HCT116 (cell line): ENCODE measurements around the gene THUMPD3. TPM values are rescaled to one million over a fixed set of nuclear protein-coding genes. Genes with fewer than 3 reads are reported as not detected.

Source experiments
- ATAC-seq: fragments of 200-7000 bp; cut with Tn5 transposase; 2 replicates; pipeline ENCODE4 v1.9.1; 2020; ENCODE audit warnings: mild to moderate bottlenecking, moderate library complexity
- BruUV-seq: library from RNA; stranded (reverse); fragments of 400-500 nt; replicated peaks from 2 replicates; lab custom pipeline; 2021; lab: Mats Ljungman, UMichigan
- CTCF ChIA-PET: fragments of 300-600 bp; sonication (Branson Sonifier 250); formaldehyde crosslinking; loops from one replicate; lab custom pipeline; 2021; ENCODE audit warnings: antibody characterized with exemption; lab: Charles Lee
- POLR2A ChIA-PET: fragments of 300-600, 350-600 bp; sonication (Branson Sonifier 250); formaldehyde crosslinking; loops from one replicate; lab custom pipeline; 2021; ENCODE audit warnings: antibody characterized with exemption; lab: Charles Lee
- RAD21 ChIA-PET, 2 experiments: fragments of 300-600 bp; sonication (Branson Sonifier 250); formaldehyde crosslinking; loops; one replicate each; lab custom pipeline; 2023; ENCODE audit warnings: low total read pairs in 2 of 2; ENCODE audit not compliant: uncharacterized antibody in 2 of 2, unreplicated experiment in 2 of 2, low non-redundant PET in 1 of 2; lab: Charles Lee
- DNase-seq: peaks from one replicate; pipeline ENCODE4 v3.0.0-alpha.2; 2010; ENCODE audit warnings: low read depth, low spot score
- H2AFZ ChIP-seq: fragments of 200-600 bp; shearing (Covaris generic), sonication (generic); 2 replicates; pipeline ENCODE4 v1.6.1; 2017; ENCODE audit warnings: low read depth, mixed run types, mixed read lengths, antibody characterized with exemption, low read length; ENCODE audit not compliant: poor library complexity, severe bottlenecking
- H3K27ac ChIP-seq: 2 replicates; pipeline ENCODE4 v1.5.1; 2012; ENCODE audit warnings: low read depth, low read length
- H3K27me3 ChIP-seq: fragments of 200-600 bp; sonication (generic); 2 replicates; pipeline ENCODE4 v1.6.1; 2016; ENCODE audit warnings: mixed run types, low read length, mixed read lengths; ENCODE audit not compliant: insufficient read depth
- H3K36me3 ChIP-seq, 2 experiments: fragments of 200-500 bp in 1 of 2; fragments of 200-600 bp in 1 of 2; sonication (Bioruptor generic) in 1 of 2; sonication (generic) in 1 of 2; 2 replicates each; pipeline versions ENCODE4 v1.5.1 to v1.6.1; 2014 to 2016; ENCODE audit warnings: low read length in 2 of 2, inconsistent platforms in 1 of 2, mixed read lengths in 1 of 2, mixed run types in 1 of 2; ENCODE audit not compliant: insufficient read depth in 2 of 2, control insufficient read depth in 1 of 2
- H3K4me1 ChIP-seq, 2 experiments: fragments of 200-600 bp in 1 of 2; sonication (generic) in 1 of 2; 2 replicates each; pipeline versions ENCODE4 v1.5.1 to v1.6.1; 2012 to 2017; ENCODE audit warnings: low read length in 2 of 2, inconsistent platforms in 1 of 2, mild to moderate bottlenecking in 1 of 2, mixed read lengths in 1 of 2, mixed run types in 1 of 2, moderate library complexity in 1 of 2; ENCODE audit not compliant: insufficient read depth in 2 of 2, control insufficient read depth in 1 of 2
- H3K4me2 ChIP-seq: fragments of 200-600 bp; sonication (generic); 2 replicates; pipeline ENCODE4 v1.6.1; 2017; ENCODE audit warnings: mixed run types, low read length, mixed read lengths
- H3K4me3 ChIP-seq, 2 experiments: fragments of 200-600 bp in 1 of 2; sonication (generic) in 1 of 2; replicated peaks in 1 of 2; 2 replicates each; pipeline ENCODE4 v1.5.1; 2011 to 2016; ENCODE audit warnings: low read length in 2 of 2, control low read depth in 1 of 2, low read depth in 1 of 2, mild to moderate bottlenecking in 1 of 2, mixed read lengths in 1 of 2, mixed run types in 1 of 2
- H3K79me2 ChIP-seq: fragments of 200-600 bp; sonication (generic); 2 replicates; pipeline ENCODE4 v1.6.1; 2017; ENCODE audit warnings: mild to moderate bottlenecking, mixed run types, low read length, moderate library complexity, mixed read lengths; ENCODE audit not compliant: insufficient read depth
- H3K9ac ChIP-seq: fragments of 200-600 bp; sonication (generic); 2 replicates; pipeline ENCODE4 v1.6.1; 2016; ENCODE audit warnings: low read length, mixed read lengths
- H3K9me2 ChIP-seq: fragments of 200-600 bp; sonication (generic), shearing (Covaris generic); 2 replicates; pipeline ENCODE4 v1.6.1; 2017; ENCODE audit warnings: mixed run types, mild to moderate bottlenecking, moderate library complexity; ENCODE audit not compliant: insufficient read depth
- H3K9me3 ChIP-seq, 2 experiments: fragments of 200-500 bp in 1 of 2; fragments of 200-600 bp in 1 of 2; sonication (Bioruptor generic) in 1 of 2; sonication (generic) in 1 of 2; 2 replicates each; pipeline ENCODE4 v1.6.1; 2014 to 2017; ENCODE audit warnings: low read length in 2 of 2, mixed read lengths in 2 of 2, inconsistent platforms in 1 of 2, low read depth in 1 of 2, mild to moderate bottlenecking in 1 of 2, mixed run types in 1 of 2, moderate library complexity in 1 of 2; ENCODE audit not compliant: control insufficient read depth in 1 of 2, insufficient read depth in 1 of 2
- H4K20me1 ChIP-seq: fragments of 200-600 bp; sonication (generic), shearing (Covaris generic); 2 replicates; pipeline ENCODE4 v1.6.1; 2017; ENCODE audit warnings: mixed run types, mild to moderate bottlenecking, moderate library complexity; ENCODE audit not compliant: insufficient read depth
- EGR1 ChIP-seq: IDR thresholded peaks from 2 replicates; pipeline ENCODE4 v1.6.1; 2012; ENCODE audit warnings: low read depth
- FOSL1 ChIP-seq: IDR thresholded peaks from 2 replicates; pipeline ENCODE4 v1.6.1; 2012; ENCODE audit warnings: low read depth
- MAX ChIP-seq: IDR thresholded peaks from 2 replicates; pipeline ENCODE4 v1.6.1; 2012
- TCF7L2 ChIP-seq: IDR thresholded peaks from 2 replicates; pipeline ENCODE4 v1.7.0; 2011; ENCODE audit warnings: borderline replicate concordance, inconsistent platforms; ENCODE audit not compliant: insufficient read depth, insufficient read length; ENCODE audit errors: extremely low read depth
- YY1 ChIP-seq: IDR thresholded peaks from 2 replicates; pipeline ENCODE4 v1.6.1; 2011; ENCODE audit warnings: low read length, low read depth, moderate library complexity, mild to moderate bottlenecking; ENCODE audit not compliant: insufficient replicate concordance; ENCODE audit errors: extremely low read depth
- ZFX ChIP-seq: fragments of 450-650 bp; IDR thresholded peaks from 2 replicates; pipeline ENCODE4 v1.6.1; 2017
- intact Hi-C: fragments of 100-400 bp; cut with micrococcal nuclease; formaldehyde crosslinking; loops from 2 replicates; pipeline ENCODE4 v1.10.0; 2022
- total RNA-seq: library from RNA; stranded (reverse); gene quantifications from one replicate; pipeline ENCODE4 v1.2.1, GENCODE V29; 2021; ENCODE audit not compliant: unreplicated experiment
- TF ChIP-seq, protein P1 (sequence below): IDR thresholded peaks from 2 replicates; pipeline ENCODE4 v1.6.1; 2012
- TF ChIP-seq, protein P2 (sequence below), 3 experiments: fragments of 200-600 bp in 1 of 3; sonication (generic) in 1 of 3; IDR thresholded peaks in 2 of 3; conservative IDR thresholded peaks in 1 of 3; 2 replicates each; pipeline ENCODE4 v1.5.1; 2012 to 2017; ENCODE audit warnings: low read depth in 2 of 3, low read length in 2 of 3, antibody characterized with exemption in 1 of 3, borderline replicate concordance in 1 of 3, control low read depth in 1 of 3, mild to moderate bottlenecking in 1 of 3, mixed read lengths in 1 of 3, mixed run types in 1 of 3, moderate library complexity in 1 of 3; ENCODE audit not compliant: insufficient read depth in 1 of 3

The THUMPD3 gene
- total RNA-seq, 1 experiment from 2014 or later: 79.5 TPM

- TF ChIP-seq, protein P1, sequence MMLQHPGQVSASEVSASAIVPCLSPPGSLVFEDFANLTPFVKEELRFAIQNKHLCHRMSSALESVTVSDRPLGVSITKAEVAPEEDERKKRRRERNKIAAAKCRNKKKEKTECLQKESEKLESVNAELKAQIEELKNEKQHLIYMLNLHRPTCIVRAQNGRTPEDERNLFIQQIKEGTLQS: no peak
- TF ChIP-seq, protein P2, sequence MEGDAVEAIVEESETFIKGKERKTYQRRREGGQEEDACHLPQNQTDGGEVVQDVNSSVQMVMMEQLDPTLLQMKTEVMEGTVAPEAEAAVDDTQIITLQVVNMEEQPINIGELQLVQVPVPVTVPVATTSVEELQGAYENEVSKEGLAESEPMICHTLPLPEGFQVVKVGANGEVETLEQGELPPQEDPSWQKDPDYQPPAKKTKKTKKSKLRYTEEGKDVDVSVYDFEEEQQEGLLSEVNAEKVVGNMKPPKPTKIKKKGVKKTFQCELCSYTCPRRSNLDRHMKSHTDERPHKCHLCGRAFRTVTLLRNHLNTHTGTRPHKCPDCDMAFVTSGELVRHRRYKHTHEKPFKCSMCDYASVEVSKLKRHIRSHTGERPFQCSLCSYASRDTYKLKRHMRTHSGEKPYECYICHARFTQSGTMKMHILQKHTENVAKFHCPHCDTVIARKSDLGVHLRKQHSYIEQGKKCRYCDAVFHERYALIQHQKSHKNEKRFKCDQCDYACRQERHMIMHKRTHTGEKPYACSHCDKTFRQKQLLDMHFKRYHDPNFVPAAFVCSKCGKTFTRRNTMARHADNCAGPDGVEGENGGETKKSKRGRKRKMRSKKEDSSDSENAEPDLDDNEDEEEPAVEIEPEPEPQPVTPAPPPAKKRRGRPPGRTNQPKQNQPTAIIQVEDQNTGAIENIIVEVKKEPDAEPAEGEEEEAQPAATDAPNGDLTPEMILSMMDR (IDR thresholded peaks at IDR 0.05 in 2 of 3, conservative IDR thresholded peaks at IDR 0.05 in 1 of 3; ENCODE audit: borderline replicate concordance in 1 of 3, insufficient read depth in 1 of 3, low read depth in 2 of 3, low read length in 2 of 3): no peak
- no peak for TF ChIP-seq FOSL1
- no peak for TF ChIP-seq ZFX
- TF ChIP-seq TCF7L2: no peak
- TF ChIP-seq, all 23 proteins: peak for 0
Measured at GRCh38 chr3:9373465-9373864, 10.6 kb downstream of the THUMPD3 start (continued).

DNA sequence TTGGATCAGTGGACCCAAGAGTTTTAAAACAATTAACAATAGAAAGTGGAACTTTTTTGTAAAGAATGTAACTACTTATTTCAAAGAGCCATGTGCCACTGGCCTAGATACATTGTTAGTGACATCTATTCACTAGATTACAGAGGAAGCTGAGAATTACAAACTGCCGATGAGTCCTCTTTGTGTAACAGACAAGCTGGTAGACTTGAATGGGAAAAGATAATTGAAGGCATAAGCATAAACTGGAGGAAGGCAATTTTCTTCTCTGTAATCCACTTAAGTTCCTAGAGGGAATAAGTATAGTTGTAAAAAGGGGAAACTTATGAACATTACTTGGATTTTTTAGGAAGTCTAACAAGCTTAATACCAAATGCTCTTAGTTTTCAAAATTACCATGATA lies 15.1 kb downstream of the THUMPD3 start:
- ChIA-PET POLR2A (interaction anchor here (1.2 kb wide), 2 partner anchors 15 to 19 kb away, joined by 3 to 4 read pairs; partner anchors contain the start of gene THUMPD3), CTCF (no interaction called here), RAD21 (no interaction called here)
- no peaks in the 10 kb centered on the region for H3K27me3 ChIP-seq
- DNase-seq (no peak), ATAC-seq (no peak)
- no peak overlapping the region for H3K4me2 ChIP-seq
- no peak for TF ChIP-seq YY1
- TF ChIP-seq EGR1: no peak
- TF ChIP-seq MAX: no peak
- no peak overlapping the region for H3K27ac ChIP-seq
- H4K20me1 ChIP-seq: peaks cover 3% of the 10 kb centered on the region; the same call in 1 of the 2 replicates
- H3K4me3 ChIP-seq: no peak overlapping the region
- no peak overlapping the region for H2AFZ ChIP-seq
- intact Hi-C loops: no loop called here
- no peaks in the 10 kb centered on the region for H3K9me2 ChIP-seq
- BruUV-seq: no TSS peak
- no peaks in the 10 kb centered on the region for H3K4me1 ChIP-seq
- no peaks in the 10 kb centered on the region for H3K9me3 ChIP-seq
- H3K36me3 ChIP-seq: peaks cover 62 to 63% of the 10 kb centered on the region in 2 experiments
- H3K79me2 ChIP-seq: peaks cover 91% of the 10 kb centered on the region
- no peak overlapping the region for H3K9ac ChIP-seq
